ENCODE measurements around the gene PTOV1.

PTOV1 gene

GRCh38 chr19:49910179-49910578 lies 59.2 kb downstream of the PTOV1 start:
- TF ChIP-seq CTCF (IDR thresholded peaks at IDR 0.05; ENCODE audit: insufficient read depth, low read length, poor library complexity, severe bottlenecking): no peak
- no peak for DNase-seq (ENCODE audit: extremely low read depth, insufficient read length)
- no peak overlapping the region for H3K4me3 ChIP-seq (replicated peaks; ENCODE audit: low read depth, low read length)
- H3K27me3 ChIP-seq (replicated peaks; ENCODE audit: control insufficient read depth, insufficient read depth, low read length): no peaks in the 10 kb centered on the region
- H3K36me3 ChIP-seq (ENCODE audit: control insufficient read depth, insufficient read depth, low read length): peaks cover 30% of the 10 kb centered on the region
